ENCODE data around the gene MUSK. TPM values are rescaled to one million over a fixed set of nuclear protein-coding genes. Genes with fewer than 3 reads are reported as not detected.
"Not testable (repeated sequence)": the region's sequence is repeated elsewhere in the genome, so short reads cannot be mapped to it uniquely, and the experiment has no call there.

MUSK gene
- total RNA-seq, 1 experiment from 2014 or later: not detected

GRCh38 chr9:110785166-110785565 lies 116.6 kb downstream of the MUSK start:
- POLR2A ChIA-PET (ENCODE audit: unreplicated experiment): interaction anchor here (0.6 kb wide), 1 partner anchor 12 kb away, joined by 3 read pairs; no protein-coding TSS in a partner anchor
- no peak overlapping the region for H3K9ac ChIP-seq (ENCODE audit: low read length)
- H2AFZ ChIP-seq (ENCODE audit: low read length): no peak overlapping the region
- intact Hi-C loops (cut with micrococcal nuclease): no loop called here
- no peak overlapping the region for H3K4me2 ChIP-seq (ENCODE audit: low read length)
- no peaks in the 10 kb centered on the region for H3K79me2 ChIP-seq (ENCODE audit: low read length)
- no TSS peak for BruUV-seq (replicated peaks)
- no peaks in the 10 kb centered on the region for H3K36me3 ChIP-seq (ENCODE audit: low read depth, low read length)
- DNase-seq (no peak), ATAC-seq (no peak)
- no peaks in the 10 kb centered on the region for H3F3A ChIP-seq (ENCODE audit: low read length, unreplicated experiment)
- no peaks in the 10 kb centered on the region for H3K4me1 ChIP-seq (ENCODE audit: insufficient read depth, low read length)
- H4K20me1 ChIP-seq (ENCODE audit: low read length): no peaks in the 10 kb centered on the region
- CTCF ChIA-PET: no interaction called here
- no peak overlapping the region for H3K27ac ChIP-seq (ENCODE audit: low read length)
- no peaks in the 10 kb centered on the region for H3K9me3 ChIP-seq (ENCODE audit: low read length)
- H3K4me3 ChIP-seq (ENCODE audit: low read length): no peak overlapping the region
- TF ChIP-seq EZH2 (IDR thresholded peaks at IDR 0.05; ENCODE audit: low read length, unreplicated experiment) (no peak), EZH2phosphoT487 (IDR thresholded peaks at IDR 0.05; ENCODE audit: borderline replicate concordance, low read length) (no peak), CTCF (conservative IDR thresholded peaks at IDR 0.05; ENCODE audit: low read depth, low read length) (no peak)
- no peaks in the 10 kb centered on the region for H3K27me3 ChIP-seq (ENCODE audit: low read length)
- no peaks in the 10 kb centered on the region for H3K9me2 ChIP-seq (replicated peaks; ENCODE audit: low read length)

GRCh38 chr9:110788396-110788795 lies 119.8 kb downstream of the MUSK start:
- H3K4me1 ChIP-seq (ENCODE audit: insufficient read depth, low read length); CTCF ChIA-PET; H3K9ac ChIP-seq (ENCODE audit: low read length); H3K36me3 ChIP-seq (ENCODE audit: low read depth, low read length); ATAC-seq; H3K9me3 ChIP-seq (ENCODE audit: low read length); intact Hi-C loops (cut with micrococcal nuclease); H3K4me2 ChIP-seq (ENCODE audit: low read length); H3K79me2 ChIP-seq (ENCODE audit: low read length); H4K20me1 ChIP-seq (ENCODE audit: low read length); BruUV-seq (replicated peaks); H3K27ac ChIP-seq (ENCODE audit: low read length); DNase-seq; H3K9me2 ChIP-seq (replicated peaks; ENCODE audit: low read length); H3F3A ChIP-seq (ENCODE audit: low read length, unreplicated experiment); H3K27me3 ChIP-seq (ENCODE audit: low read length); H3K4me3 ChIP-seq (ENCODE audit: low read length); POLR2A ChIA-PET (ENCODE audit: unreplicated experiment); H2AFZ ChIP-seq (ENCODE audit: low read length): not testable (repeated sequence)

GRCh38 chr9:110788871-110789270 lies 120.3 kb downstream of the MUSK start:
- H3K27ac ChIP-seq (ENCODE audit: low read length): no peak overlapping the region
- TF ChIP-seq EZH2 (IDR thresholded peaks at IDR 0.05; ENCODE audit: low read length, unreplicated experiment) (no peak), EZH2phosphoT487 (IDR thresholded peaks at IDR 0.05; ENCODE audit: borderline replicate concordance, low read length) (no peak), CTCF (conservative IDR thresholded peaks at IDR 0.05; ENCODE audit: low read depth, low read length) (no peak)
- no peaks in the 10 kb centered on the region for H3K27me3 ChIP-seq (ENCODE audit: low read length)
- H3K4me1 ChIP-seq (ENCODE audit: insufficient read depth, low read length): no peaks in the 10 kb centered on the region
- ATAC-seq (no peak), DNase-seq (no peak)
- CTCF ChIA-PET: no interaction called here
- H3K79me2 ChIP-seq (ENCODE audit: low read length): no peaks in the 10 kb centered on the region
- POLR2A ChIA-PET (ENCODE audit: unreplicated experiment): no interaction called here
- no TSS peak for BruUV-seq (replicated peaks)
- H3K9ac ChIP-seq (ENCODE audit: low read length): no peak overlapping the region
- H3F3A ChIP-seq (ENCODE audit: low read length, unreplicated experiment): no peaks in the 10 kb centered on the region
- H4K20me1 ChIP-seq (ENCODE audit: low read length): no peaks in the 10 kb centered on the region
- intact Hi-C loops (cut with micrococcal nuclease): no loop called here
- H3K4me3 ChIP-seq (ENCODE audit: low read length): no peak overlapping the region
- no peaks in the 10 kb centered on the region for H3K9me2 ChIP-seq (replicated peaks; ENCODE audit: low read length)
- H2AFZ ChIP-seq (ENCODE audit: low read length): no peak overlapping the region
- no peaks in the 10 kb centered on the region for H3K9me3 ChIP-seq (ENCODE audit: low read length)
- no peaks in the 10 kb centered on the region for H3K36me3 ChIP-seq (ENCODE audit: low read depth, low read length)
- H3K4me2 ChIP-seq (ENCODE audit: low read length): no peak overlapping the region

All from PC-3 (cell line).